GM12865 (cell line): ENCODE measurements around the gene NUBP1.
"Not testable (repeated sequence)": the region's sequence is repeated elsewhere in the genome, so short reads cannot be mapped to it uniquely, and the experiment has no call there.

Source experiments
- DNase-seq: peaks from one replicate; pipeline ENCODE4 v3.0.0; 2010; ENCODE audit warnings: low read depth
- H3K4me3 ChIP-seq: 2 replicates; pipeline ENCODE4 v1.5.1; 2011; ENCODE audit warnings: mild to moderate bottlenecking, low read depth, low read length, control low read depth
- CTCF ChIP-seq: IDR thresholded peaks from 2 replicates; pipeline ENCODE4 v1.5.1; 2011; ENCODE audit warnings: low read length, control low read depth, low read depth, inconsistent platforms; ENCODE audit not compliant: insufficient read depth; ENCODE audit errors: missing control alignments

Gene NUBP1

GRCh38 chr16:10777356-10777755 lies 33.7 kb downstream of the NUBP1 start:
- no peak for TF ChIP-seq CTCF
- H3K4me3 ChIP-seq: no peak overlapping the region
- peak; percentile 61 for DNase-seq

GRCh38 chr16:10779908-10780307 lies 36.3 kb downstream of the NUBP1 start:
- not testable (repeated sequence) for DNase-seq, H3K4me3 ChIP-seq

GRCh38 chr16:10780628-10781027 lies 37.0 kb downstream of the NUBP1 start:
- peak; percentile 75 for DNase-seq
- H3K4me3 ChIP-seq: no peak overlapping the region
- TF ChIP-seq CTCF: no peak

GRCh38 chr16:10782628-10783027 lies 39.0 kb downstream of the NUBP1 start:
- no peak overlapping the region for H3K4me3 ChIP-seq
- TF ChIP-seq CTCF: no peak

GRCh38 chr16:10787304-10787703 lies 43.7 kb downstream of the NUBP1 start:
- H3K4me3 ChIP-seq: no peak overlapping the region
- no peak for TF ChIP-seq CTCF
- peak; percentile 73 for DNase-seq

More at GRCh38 chr16:10782628-10783027, 39.0 kb downstream of the NUBP1 start:
- DNase-seq: no peak

- DNase-seq, H3K4me3 ChIP-seq: not testable (repeated sequence)
These were observed 45.0 kb downstream of the NUBP1 start for GRCh38 chr16:10788630-10789029.

GRCh38 chr16:10791048-10791447 lies 47.4 kb downstream of the NUBP1 start:
- peak; percentile 59 for DNase-seq
- H3K4me3 ChIP-seq: no peak overlapping the region
- TF ChIP-seq CTCF: no peak

- H3K4me3 ChIP-seq: no peak overlapping the region
- no peak for TF ChIP-seq CTCF
- DNase-seq: no peak
These were observed 56.1 kb downstream of the NUBP1 start for GRCh38 chr16:10799736-10800135.
